Hematopoietic multipotent progenitor cell treated with erythropoietin and hydrocortisone succinate and interleukin-3 and kit ligand, for 6 days (in vitro differentiated cells): ENCODE measurements around the gene RNF207.

Experiments used
- DNase-seq: peaks from one replicate; pipeline ENCODE4 v3.0.0-alpha.2; 2015

RNF207 gene

DNA sequence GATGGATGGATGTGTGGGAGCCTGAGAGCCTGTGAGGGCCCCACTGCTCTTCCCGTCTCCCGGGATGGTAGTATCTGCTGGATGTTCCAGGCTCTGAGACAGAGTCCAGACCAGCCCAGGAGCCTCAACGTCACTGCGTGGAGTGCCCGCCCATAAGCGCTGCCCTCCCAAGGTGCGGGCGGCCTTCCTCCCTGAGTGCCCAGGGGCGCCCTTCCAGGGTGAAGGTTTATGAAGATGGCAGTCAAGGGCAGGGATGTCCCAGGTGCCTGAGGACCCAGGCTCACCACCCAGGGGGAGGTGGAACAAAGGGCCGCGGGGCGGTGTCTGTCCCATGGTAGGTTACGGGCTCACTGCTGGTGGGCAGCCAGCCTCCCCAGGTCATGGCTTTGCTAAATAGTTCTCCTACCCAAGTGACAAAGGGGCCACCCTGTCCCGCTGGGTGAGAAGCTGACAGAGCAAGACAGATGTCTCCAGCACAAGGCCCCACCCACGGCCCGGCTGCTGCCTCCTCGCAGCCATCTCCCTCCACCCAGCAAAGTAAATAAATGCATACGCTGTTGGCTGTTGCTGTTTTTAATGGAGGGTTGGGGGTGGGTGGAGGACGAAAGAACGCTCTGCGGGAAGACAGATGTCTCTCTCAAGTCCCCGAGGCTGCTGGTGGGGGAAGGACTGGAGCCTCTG lies 63.9 kb downstream of the RNF207 start:
- no peak for DNase-seq

GRCh38 chr1:6270401-6270800 lies 64.5 kb downstream of the RNF207 start:
- no peak for DNase-seq
